GM18507 (cell line): Measurements from ENCODE around the gene MBD3L2.
A peak's percentile ranks its signal among the peaks of the same experiment; 100 is the strongest.
"Not testable (repeated sequence)": the region's sequence is repeated elsewhere in the genome, so short reads cannot be mapped to it uniquely, and the experiment has no call there.

Experiments used
- DNase-seq: peaks from one replicate; pipeline ENCODE4 v3.0.0; 2011; ENCODE audit warnings: low read depth; ENCODE audit not compliant: insufficient read length; ENCODE audit errors: extremely low spot score
- FAIRE-seq: peaks from 2 replicates; lab custom pipeline; 2011; peaks lifted over from hg19 to GRCh38; lab: Jason Lieb, UNC

MBD3L2 gene

DNA sequence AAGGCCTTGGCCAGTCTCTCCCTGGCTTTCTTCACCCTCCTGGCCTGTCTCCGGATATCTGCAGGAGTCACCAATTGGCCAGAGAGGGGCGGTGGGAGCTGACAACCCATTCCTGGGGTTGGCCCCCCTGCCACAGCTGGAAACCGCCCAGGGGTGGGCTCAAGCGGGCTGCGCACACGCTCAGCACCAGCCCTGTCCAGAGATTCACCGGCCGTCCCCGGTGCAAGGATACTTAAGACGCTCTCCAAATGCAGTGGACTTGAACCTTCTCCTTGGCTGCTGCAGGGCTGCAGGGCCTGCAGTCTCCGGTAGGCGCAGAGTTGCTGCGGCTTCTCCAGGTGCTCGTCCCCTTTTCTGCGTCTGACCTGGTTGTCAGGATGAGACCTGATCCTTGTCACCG lies 7.2 kb downstream of the MBD3L2 start:
- DNase-seq, FAIRE-seq: not testable (repeated sequence)

DNA sequence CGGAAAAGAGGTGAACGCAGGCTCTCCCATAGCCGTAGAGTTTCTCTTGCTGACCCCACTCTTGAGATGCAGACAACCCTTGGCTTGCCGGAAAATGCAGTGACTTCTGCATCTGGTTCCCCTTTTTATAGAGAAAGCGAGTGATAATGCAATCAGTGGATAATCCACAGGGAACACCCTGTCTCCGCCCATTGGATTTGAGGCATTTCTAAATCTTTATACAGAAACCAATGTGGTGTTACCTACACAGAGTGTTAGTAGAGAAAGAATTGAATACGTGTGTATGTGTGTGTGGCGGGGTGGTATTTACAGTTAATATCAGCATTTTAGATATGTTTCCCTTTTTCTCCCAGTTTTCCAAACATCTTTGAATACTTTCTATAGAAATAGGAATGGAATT lies 9.5 kb downstream of the MBD3L2 start, which contains the start of gene MBD3L3:
MBD3L3 (minus strand) TSS at position 101 of the 400 bp plus-strand sequence; CDS start at position 30, 71 bp downstream.
- not testable (repeated sequence) for FAIRE-seq, DNase-seq

DNA sequence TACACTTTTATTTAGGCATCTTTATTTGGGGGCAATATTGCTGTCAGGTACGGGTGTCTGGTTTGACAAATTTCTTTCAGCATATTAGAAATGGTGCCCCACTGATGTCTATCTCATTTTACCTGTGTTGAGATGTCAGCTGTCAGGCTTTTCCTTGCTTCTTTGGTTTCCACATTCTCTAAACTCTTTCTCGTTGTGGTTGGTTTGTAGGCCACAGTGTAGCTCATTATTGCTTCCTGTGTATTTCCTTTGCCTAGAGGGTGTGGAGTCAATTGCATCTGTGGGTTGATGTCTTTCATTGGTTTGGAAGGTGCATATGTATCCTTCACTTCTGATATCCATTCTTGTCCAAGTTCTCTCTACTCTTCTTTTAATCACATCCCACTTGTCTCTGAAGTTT lies 10.9 kb downstream of the MBD3L2 start:
- FAIRE-seq, DNase-seq: not testable (repeated sequence)

DNA sequence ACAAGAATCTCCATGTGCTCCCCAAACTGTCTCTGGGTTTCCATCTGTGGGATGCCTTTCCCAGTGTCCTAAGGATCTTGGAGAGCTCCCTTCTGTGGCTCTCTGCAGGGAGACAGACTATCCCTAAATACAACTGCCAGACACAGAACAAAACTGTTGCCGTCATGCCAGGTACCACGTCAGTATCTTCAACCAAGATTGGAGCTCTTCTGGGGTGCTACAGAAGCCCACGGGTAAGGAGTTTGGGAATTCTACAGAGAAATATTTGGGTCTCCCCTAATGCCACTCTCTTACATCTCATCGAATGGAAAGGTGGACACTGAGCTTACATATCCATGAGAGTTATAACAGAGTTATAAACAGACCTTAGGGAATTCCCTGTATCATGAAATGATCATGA lies 14.2 kb downstream of the MBD3L2 start:
- DNase-seq (no peak), FAIRE-seq (no peak)

DNA sequence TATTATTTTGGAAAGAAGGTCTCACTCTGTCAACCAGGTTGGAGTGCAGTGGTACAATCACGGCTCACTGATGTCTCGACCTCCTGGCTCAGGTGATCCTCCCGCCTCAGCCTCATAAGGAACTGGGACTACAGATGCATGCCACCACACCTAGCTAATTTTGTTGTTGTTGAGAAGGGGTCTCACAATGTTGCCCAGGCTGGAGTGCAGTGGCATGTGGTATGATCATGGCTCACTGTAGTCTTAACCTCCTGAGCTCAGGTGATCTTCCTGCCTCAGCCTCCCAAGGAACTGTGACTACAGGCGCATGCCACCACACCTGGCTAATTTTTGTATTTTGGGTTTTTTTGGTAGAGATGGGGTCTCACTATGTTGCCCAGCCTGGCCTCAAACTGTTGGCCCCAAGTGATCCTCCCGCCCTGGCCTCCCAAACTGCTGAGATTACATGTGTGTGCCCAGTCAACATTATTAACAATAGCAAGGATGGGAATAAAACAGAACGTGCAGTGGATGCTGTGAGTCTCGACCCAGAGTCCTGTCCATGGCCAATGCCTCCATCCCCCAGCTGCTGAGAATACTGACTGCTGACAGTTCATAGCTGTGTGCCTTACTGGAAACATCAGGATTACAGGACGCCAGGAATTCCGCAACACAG lies 14.8 kb downstream of the MBD3L2 start:
- FAIRE-seq (no peak), DNase-seq (no peak)

DNA sequence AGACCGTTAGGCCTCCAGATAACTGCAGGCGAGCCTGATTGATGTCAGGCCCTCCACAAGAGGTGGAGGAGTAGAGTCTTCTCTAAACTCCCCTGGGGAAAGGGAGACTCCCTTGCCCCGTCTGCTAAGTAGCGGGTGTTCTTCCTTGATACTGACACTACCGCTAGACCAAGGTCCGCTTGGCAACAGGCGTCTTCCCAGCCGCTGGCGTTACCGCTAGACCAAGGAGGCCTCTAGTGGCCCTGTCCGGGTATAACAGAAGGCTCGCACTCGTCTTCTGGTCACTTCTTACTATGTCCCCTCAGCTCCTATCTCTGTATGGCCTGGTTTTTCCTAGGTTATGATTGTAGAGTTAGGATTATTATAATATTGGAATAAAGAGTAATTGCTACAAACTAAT lies 18.0 kb downstream of the MBD3L2 start:
- not testable (repeated sequence) for DNase-seq, FAIRE-seq

DNA sequence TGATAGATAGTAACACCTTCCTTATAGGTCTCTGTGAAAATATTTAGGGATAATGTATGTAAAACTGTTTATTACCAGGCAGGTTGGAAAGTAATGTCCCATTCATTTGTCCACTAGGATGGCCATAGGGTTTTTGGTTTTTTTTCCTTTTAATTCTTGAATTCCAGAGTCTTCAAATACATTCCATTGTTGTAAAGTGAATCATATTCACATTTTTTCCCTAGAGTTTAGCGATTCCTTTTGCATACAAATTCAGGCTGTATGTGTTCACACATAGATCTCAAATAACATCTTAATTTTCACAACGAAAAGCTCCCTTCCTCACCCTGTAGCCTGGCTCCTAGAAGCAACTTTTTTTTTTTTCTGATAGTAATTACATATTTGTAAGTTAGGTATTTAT lies 18.6 kb downstream of the MBD3L2 start:
- FAIRE-seq: no peak
- DNase-seq: no peak

DNA sequence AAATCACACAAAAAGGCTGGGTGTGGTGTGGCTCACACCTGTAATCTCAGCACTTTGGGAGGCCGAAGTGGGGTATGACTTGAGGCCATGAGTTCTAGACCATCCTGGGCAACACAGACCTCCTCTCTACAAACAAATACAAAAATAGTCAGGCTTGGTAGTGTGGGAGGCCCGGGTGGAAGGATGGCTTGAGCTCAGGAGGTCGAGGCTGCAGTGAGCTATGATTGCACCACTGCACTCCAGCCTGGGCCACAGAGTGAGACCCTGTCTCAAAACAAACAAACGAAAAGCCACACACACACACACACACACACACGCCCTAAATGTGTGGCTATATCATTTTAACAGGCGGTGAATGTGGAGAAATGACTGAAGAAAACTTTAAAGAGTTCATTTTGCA lies 19.5 kb downstream of the MBD3L2 start:
- FAIRE-seq (no peak), DNase-seq (no peak)

DNA sequence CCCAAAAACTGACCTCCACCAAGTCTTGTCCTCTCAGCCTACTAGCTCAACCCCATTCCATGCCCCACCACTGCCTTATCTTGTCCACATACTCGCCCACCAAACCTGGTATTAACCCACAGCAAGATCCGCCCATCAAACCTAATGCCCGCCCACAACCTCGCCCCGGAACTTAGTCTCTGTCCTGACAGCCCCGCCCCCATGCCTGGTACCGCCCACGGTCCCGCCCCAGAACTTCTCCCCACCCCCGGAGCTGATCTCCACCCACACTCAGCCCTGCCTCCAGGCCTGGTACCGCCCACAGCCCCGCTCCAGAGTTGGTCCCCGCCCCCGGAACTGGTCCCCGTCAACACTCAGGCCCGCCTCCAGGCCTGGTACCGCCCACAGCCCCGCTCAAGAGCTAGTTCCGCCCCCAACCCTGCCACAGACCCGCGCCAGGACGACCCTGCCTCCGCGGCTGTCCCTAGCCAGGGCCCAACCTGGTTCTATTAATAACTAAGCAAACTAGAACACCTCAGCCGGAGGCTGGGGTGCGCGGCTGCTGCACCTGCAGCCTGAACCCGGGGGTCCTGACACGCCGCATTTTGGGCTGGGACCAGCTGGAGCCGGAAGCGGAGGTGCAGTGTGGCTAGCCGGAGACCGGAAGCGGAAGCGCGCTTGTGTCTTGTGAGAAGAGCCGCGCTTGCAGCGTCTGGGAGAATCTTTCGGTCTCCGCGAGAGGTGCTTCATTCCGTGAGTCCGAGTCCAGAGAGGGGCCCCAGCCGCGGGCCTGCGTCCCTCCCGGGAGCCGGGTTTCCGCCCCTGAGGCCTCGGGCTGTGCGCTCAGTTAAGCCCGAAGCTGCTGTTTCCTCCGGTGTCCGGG lies 20.2 kb downstream of the MBD3L2 start, which contains the start of gene ZNF557:
ZNF557 (plus strand) TSS at position 662 of the 862 bp plus-strand sequence. CDS start 5,372 bp downstream, outside the sequence.
- peak; percentile 98 for FAIRE-seq
- peak; percentile 89 for DNase-seq

DNA sequence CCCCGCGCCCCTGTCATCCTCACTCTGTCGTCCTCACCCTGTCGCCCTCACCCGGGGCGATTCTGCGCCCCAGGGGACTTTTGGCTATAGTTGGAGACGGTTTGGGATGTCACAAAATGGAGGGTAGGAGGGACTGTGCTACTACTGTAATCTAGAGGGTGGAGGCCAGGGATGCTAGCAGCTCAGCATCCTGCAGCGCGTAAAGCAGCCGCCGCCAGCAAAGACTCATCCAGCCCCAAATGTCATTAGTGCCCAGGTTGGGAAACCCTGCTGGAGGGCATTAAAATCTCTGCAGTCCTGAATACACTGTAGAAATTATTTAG lies 20.7 kb downstream of the MBD3L2 start:
- no peak for FAIRE-seq
- DNase-seq: no peak

DNA sequence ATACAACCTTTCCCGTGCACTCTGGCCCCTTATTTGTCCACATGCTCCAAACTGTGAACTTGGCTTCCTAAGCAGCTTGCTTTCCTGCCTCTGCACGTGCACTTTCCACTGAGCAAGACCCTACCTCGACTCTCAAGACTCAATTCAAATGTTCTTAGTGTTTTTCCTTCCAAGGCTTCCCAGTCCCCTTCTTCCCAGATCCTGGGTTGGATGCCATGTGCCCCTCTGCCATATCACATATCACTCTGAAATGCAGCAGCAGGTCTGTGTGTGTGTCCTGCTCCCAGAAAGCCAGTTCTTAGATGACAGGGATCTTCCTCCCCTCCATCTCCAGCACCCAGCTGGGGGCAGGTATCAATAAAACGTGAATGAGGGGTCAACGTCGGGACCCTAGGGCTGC lies 23.4 kb downstream of the MBD3L2 start:
- DNase-seq: no peak
- FAIRE-seq: no peak

DNA sequence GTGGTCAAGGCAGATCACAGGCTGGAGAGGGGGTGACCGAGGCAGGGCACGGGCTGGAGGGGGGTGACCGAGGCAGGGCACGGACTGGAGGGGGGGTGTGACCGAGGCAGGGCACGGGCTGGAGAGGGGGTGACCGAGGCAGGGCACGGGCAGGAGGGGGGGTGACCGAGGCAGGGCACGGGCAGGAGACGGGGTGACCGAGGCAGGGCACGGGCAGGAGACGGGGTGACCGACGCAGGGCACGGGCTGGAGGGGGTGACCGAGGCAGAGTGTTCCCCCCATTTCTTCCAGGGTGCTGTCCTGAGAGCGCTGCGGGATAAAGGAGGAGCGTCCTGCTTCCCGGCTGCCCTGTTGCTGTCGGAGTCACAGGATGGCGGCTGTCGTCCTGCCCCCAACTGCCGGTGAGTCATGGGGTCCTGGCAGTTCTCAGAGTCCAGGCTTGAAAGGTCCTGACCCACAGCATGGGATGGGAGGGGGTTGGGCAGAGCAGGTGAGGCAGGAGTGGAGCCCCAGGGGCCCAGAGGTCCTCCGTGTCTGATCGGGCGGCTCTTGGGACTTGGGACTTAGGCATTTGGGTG lies 25.7 kb downstream of the MBD3L2 start:
- no peak for DNase-seq
- FAIRE-seq: no peak

DNA sequence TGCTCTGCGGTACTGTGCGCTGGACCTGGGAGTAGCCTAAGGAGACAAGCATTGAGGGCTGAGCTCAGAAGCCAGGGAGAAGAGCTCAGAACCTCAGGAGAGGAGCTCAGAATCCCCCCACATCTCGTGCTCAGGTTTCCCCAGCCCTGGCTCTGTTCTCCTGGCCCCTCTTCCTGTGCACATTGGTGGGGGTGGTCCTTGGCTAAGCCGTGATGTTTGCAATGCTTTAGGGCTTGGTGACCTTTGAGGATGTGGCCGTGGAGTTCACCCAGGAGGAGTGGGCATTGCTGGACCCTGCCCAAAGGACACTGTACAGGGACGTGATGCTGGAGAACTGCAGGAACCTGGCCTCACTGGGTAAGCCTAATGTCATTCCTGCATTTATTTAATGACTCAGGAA lies 27.0 kb downstream of the MBD3L2 start:
- FAIRE-seq (no peak), DNase-seq (no peak)

DNA sequence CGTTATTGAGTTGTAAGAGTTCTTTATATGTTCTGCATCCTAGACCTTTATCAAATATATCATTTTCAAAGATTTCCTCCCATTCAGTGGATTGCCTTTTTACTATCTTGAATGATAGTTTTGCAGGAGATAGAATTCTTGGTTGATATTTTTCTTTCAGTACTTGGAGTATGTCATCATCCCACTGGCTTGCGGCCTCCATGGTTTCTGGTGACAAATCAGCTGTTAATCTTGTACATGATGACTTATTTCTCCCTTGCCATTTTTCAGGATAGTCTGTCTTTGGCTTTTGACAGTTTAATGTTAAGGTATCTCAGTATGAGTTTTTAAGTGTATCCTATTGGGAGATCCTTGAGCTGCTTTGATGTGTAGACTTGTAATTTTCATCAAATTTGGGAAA lies 28.9 kb downstream of the MBD3L2 start:
- DNase-seq (no peak), FAIRE-seq (no peak)

DNA sequence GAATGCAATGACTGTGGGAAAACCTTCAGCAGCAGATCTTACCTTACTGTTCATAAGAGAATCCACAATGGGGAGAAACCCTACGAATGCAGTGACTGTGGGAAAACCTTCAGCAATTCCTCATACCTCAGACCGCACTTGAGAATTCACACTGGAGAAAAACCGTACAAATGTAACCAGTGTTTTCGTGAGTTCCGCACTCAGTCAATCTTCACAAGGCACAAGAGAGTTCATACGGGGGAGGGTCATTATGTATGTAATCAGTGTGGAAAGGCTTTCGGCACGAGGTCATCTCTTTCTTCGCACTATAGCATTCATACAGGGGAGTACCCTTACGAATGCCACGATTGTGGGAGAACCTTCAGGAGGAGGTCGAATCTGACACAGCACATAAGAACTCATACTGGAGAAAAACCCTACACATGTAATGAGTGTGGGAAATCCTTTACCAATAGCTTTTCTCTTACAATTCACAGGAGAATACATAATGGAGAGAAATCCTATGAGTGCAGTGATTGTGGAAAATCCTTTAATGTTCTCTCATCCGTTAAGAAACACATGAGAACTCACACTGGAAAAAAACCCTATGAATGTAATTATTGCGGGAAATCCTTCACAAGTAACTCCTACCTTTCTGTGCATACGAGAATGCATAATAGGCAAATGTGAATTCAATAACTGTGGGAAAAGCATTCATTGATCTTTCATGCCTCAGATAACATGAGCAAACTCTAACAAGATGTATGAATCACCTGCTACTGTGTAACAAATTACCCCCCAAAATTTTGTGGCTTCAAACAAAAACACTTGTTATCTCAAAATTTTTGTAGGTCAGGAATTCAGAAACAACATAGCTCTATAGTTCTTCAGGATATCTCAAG lies 34.2 kb downstream of the MBD3L2 start:
- FAIRE-seq (peak; percentile 12), DNase-seq (no peak)

DNA sequence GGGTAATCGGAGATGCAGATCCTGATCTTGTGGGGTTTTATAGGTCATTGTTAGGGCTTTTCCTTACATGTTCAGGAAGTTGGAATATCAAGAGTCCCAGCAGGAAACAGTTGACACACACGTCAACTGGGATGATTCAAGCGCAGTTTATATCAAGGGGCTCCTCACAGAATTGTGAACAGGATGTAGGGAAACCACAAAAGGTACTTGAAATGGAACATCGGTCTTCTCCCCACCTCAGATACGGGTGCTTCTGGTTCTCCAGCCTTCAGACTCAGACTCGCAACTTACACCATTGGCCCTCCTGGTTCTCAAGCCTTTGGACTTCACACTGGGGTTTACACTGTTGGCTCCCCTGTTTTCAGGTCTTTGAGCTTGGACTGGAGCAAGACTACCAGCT lies 39.9 kb downstream of the MBD3L2 start:
- no peak for FAIRE-seq
- no peak for DNase-seq

DNA sequence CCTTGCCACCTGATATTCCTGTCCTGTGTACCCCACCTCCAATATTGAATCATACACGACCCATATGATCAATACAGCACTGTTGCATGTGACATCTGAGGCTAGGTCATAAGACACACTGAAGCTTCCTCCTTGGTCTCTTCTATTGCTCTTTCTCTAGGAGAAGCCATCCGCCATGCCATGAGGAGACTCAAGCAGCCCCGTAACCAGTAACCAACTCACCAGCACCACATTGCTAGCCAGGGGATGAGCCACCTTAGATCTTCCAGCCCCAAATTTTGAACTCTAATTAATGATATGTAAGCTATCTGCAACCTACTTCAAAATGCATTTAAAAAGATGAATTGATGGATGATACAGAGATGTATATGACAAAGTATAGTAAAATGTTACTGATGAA lies 49.0 kb downstream of the MBD3L2 start:
- no peak for DNase-seq
- no peak for FAIRE-seq

DNA sequence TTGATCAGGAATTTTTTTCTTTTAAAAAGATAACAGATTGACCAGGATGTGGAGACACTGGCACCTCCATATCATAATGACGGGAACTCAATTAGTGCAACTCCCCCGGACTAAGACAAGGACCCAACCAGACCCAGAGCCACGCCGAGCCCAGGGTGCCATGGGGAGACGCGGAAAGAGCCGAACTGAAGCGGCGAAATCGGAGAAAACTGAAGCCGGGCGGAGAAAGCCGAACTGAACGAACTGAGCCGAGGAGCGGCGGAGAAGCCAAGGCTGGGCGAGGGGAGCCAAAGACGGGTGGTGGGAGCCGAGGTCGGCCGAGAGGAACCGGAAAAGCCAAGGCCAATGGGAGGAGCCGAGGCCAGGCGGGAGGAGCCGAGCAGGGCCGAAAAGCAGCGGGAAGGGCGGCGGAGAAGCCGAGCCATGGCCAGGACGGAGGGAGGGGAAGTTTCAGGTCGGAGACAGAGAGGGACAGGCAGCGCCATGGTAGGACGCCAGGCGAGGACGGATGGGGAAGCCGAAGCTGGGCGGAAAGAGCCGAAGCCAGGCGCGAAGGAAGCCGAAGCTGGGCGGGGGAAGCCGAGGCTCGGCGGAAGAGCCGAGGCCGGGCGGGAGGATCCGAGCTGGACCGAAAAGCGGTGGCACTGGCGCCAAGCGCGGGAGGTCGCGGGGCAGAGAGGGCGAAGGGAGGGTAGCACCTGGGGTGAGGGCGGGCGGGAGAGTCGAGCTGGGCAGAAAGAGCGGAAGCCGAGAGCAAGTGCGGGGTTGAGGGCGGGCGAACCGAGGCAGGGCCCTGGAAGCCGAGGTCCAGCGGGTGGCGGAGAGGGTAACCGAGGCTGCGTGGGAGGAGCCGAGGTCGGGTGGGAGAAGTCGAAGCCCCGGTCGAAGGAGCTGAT lies 49.8 kb downstream of the MBD3L2 start:
- peak; percentile 98 for FAIRE-seq

DNA sequence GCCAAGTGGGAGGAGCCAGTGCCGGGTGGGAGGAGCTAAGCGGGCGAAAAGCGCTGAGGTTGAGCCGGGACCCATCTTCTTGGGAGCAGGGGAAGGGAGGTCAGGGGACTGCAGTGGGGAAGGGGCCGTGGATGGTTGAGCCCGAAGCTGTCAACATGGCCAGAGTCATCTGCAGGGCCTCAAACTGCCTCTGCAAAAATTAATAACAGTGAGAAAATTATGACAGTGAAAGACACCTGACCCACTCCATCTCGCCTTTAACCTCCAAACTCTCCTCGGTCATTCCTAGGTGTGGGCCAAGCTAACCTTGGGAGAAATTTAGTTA lies 50.4 kb downstream of the MBD3L2 start:
- FAIRE-seq (no peak), DNase-seq (no peak)

More for the DNA sequence above, 49.8 kb downstream of the MBD3L2 start:
- peak; percentile 78 for DNase-seq
